CD4-positive, alpha-beta memory T cell (primary cell): ENCODE results near the gene TPD52L2. TPM values are rescaled to one million over a fixed set of nuclear protein-coding genes. Genes with fewer than 3 reads are reported as not detected.

Experiments used
- CTCF ChIA-PET: fragments of 350-600 bp; sonication (Branson Sonifier 250); formaldehyde crosslinking; loops from one replicate; lab custom pipeline; 2021; ENCODE audit warnings: inconsistent platforms; ENCODE audit not compliant: partially characterized antibody; lab: Charles Lee
- POLR2A ChIA-PET: fragments of 350-600 bp; sonication (Branson Sonifier 250); formaldehyde crosslinking; loops from one replicate; lab custom pipeline; 2021; ENCODE audit not compliant: partially characterized antibody; lab: Charles Lee
- DNase-seq, 5 donors: peaks; one replicate each; pipeline versions ENCODE4 v3.0.0 to v3.0.0-alpha.2; 2020 to 2022; ENCODE audit warnings: mixed read lengths in 1 of 5
- H3K27ac ChIP-seq: one replicate; pipeline ENCODE4 v1.7.0; 2013; ENCODE audit warnings: low read depth, low read length
- H3K27me3 ChIP-seq: 2 replicates; pipeline ENCODE4 v1.7.0; 2013; ENCODE audit warnings: mild to moderate bottlenecking, low read length, moderate library complexity; ENCODE audit not compliant: insufficient read depth
- H3K36me3 ChIP-seq: 2 replicates; pipeline ENCODE4 v1.7.0; 2013; ENCODE audit warnings: mild to moderate bottlenecking, low read length, moderate library complexity; ENCODE audit not compliant: insufficient read depth
- H3K4me1 ChIP-seq: 2 replicates; pipeline ENCODE4 v1.7.0; 2013; ENCODE audit warnings: mild to moderate bottlenecking, low read length, moderate library complexity; ENCODE audit not compliant: insufficient read depth
- H3K4me3 ChIP-seq, 2 donors: one replicate each; pipeline ENCODE4 v1.7.0; 2013; ENCODE audit warnings: low read length in 2 of 2, mild to moderate bottlenecking in 1 of 2
- H3K9me3 ChIP-seq, 2 donors: one replicate each; pipeline ENCODE4 v1.7.0; 2013; ENCODE audit warnings: low read length in 2 of 2, control low read depth in 1 of 2; ENCODE audit not compliant: control insufficient read depth in 1 of 2
- H3K27ac Mint-ChIP-seq, 7 donors: one replicate each; pipeline ENCODE4 v1.8.0; 2020 to 2021; ENCODE audit warnings: mixed read lengths in 7 of 7, mild to moderate bottlenecking in 6 of 7, inconsistent platforms in 3 of 7, moderate library complexity in 3 of 7
- H3K27me3 Mint-ChIP-seq, 2 donors: one replicate each; pipeline ENCODE4 v1.8.0; 2020 to 2021; ENCODE audit warnings: mixed read lengths in 2 of 2
- H3K36me3 Mint-ChIP-seq, 2 donors: one replicate each; pipeline ENCODE4 v1.8.0; 2020 to 2021; ENCODE audit warnings: mixed read lengths in 2 of 2, inconsistent platforms in 1 of 2, mild to moderate bottlenecking in 1 of 2
- H3K4me1 Mint-ChIP-seq, 4 donors: one replicate each; pipeline ENCODE4 v1.8.0; 2020 to 2021; ENCODE audit warnings: mixed read lengths in 4 of 4, mild to moderate bottlenecking in 1 of 4
- H3K4me3 Mint-ChIP-seq, 8 donors: one replicate each; pipeline ENCODE4 v1.8.0; 2020 to 2021; ENCODE audit warnings: mixed read lengths in 8 of 8, mild to moderate bottlenecking in 7 of 8, moderate library complexity in 6 of 8, inconsistent platforms in 3 of 8
- H3K9me3 Mint-ChIP-seq, 8 donors: one replicate each; pipeline ENCODE4 v1.8.0; 2020 to 2021; ENCODE audit warnings: mixed read lengths in 8 of 8, mild to moderate bottlenecking in 5 of 8, inconsistent platforms in 3 of 8, moderate library complexity in 1 of 8
- intact Hi-C: fragments of 100-400 bp; cut with micrococcal nuclease; formaldehyde crosslinking; loops from one replicate; pipeline ENCODE4 v1.15.1; 2023
- polyA plus RNA-seq, 2 donors: library from polyadenylated mRNA; unstranded; fragments of 300-500 nt; fragmentation: Illumina TruSeq; gene quantifications; one replicate each; pipeline ENCODE4 v1.2.3, GENCODE V29; 2021
- total RNA-seq, 2 experiments: library from RNA; stranded (reverse); gene quantifications; one replicate each; pipeline ENCODE4 v1.2.3, GENCODE V29; 2021

The TPD52L2 gene
- total and polyA plus RNA-seq, 4 experiments from 2014 or later, result 44.4 to 76.1 (median 55.6) TPM

DNA sequence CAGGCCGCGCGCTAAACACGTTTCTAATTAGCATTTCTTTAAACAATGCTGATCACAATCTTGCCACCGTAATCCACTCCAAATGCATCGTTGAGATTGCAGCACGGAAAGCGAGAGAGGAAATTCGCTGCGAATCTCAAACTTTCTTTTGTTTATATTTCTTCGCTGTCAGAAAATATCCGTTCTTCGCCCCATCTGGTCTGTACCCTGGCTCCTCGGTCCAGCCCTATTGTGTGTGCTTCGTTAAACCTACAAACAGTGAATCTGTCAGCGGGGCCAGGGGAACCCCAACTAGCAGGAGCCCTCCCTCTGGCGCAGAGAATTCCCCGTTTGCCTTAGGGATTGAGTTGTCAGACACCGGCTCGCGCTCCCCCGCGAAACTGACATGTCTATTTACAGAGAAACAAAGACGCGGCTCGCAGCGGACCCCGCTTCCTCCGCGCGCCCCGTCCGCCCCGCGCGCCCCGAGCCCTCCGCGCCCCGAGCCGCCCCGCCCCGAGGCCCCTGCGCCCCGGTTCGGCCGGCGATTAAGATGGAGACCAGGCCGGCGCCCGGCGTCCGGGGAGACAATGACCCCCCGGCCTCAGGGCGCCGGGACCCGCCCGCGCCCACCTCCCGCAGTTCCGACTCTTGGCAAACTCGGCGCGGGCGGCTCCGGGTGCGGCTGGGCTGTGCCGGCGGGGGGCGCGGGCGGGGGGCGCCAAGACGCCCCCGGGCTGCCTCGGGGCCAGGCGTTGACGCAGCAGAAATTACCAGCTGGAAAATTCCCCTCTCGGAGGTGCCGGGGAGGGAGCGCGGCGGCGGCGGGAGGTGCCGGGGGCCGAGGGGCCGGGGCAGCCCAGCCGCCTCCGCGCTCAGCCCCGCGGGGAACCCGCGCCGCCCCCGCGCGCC is 34.9 kb upstream of the TPD52L2 start:
- Histone ChIP-seq H3K4me1 (peaks cover 10% of the 10 kb centered on the region), H3K27ac (no peak overlapping the region), H3K36me3 (no peaks in the 10 kb centered on the region), H3K9me3 (no peaks in the 10 kb centered on the region), H3K4me3 (peak overlapping the region in 1 of 2 donors; percentile 57), H3K27me3 (peaks cover 31% of the 10 kb centered on the region)
- CTCF ChIA-PET, result no interaction called here
- Mint-ChIP-seq H3K27me3 (peaks cover 34 to 36% of the 10 kb centered on the region in 2 donors), H3K36me3 (peaks cover 2 to 4% of the 10 kb centered on the region in 2 donors), H3K4me1 (peaks cover 8 to 11% (median 10%) of the 10 kb centered on the region in 4 donors), H3K4me3 (peak overlapping the region; percentile 84 to 93 (median 90)), H3K9me3 (peaks cover 0 to 3% (median 0%) of the 10 kb centered on the region in 8 donors), H3K27ac (peak overlapping the region in 3 of 7 donors; percentile 1 to 67 (median 63))
- POLR2A ChIA-PET, result no interaction called here
- DNase-seq, result peak in 3 of 5 donors; percentile 7 to 27 (median 13)
- intact Hi-C loops, result no loop called here

DNA sequence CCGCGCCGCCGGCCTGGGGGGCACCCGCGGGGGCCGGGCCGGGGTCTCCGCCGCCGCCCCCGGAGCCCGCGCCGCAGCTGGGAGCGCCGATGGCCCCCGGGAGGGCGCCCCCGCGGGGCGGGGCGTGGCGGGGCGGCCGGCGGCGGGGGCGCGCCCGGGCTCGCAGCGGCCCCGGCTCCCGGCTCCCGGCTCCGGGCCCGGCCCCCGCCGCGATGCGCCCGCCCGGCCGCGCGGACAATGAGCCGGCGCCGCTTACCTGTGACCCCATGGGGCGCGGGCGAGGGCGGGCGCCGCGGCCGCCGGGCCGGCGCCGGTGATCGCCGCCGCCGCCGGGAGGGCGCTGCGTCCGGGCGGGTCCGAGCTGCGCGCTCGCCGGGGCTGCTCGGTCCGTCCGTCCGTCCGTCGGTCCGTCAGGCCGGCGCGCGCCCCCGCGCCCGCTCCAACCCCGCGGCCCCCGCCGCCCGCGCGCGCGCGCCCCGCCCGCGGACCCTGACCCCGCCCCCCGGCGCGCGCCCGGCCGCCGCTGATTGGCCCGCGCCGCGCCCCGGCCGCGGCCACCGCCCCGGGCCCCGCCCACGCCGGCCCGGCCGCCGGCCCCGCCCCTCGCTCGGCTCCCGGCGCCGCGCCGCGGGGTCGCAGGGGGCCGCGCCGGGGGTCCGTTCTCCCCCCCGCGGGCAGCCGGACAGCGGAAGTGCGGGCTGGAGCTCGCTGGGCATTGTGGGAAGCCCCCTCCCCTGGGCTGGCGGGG is 34.1 kb upstream of the TPD52L2 start, which contains the start of gene ZBTB46:
TSS of gene ZBTB46 (minus strand) at position 424 of the 748 bp plus-strand sequence. CDS start 40,507 bp downstream, outside the sequence.
- Mint-ChIP-seq H3K27ac (peak within 1 kb of the TSS in 2 of 7 donors; percentile 63 to 67), H3K4me3 (peak within 1 kb of the TSS; percentile 84 to 93 (median 90)), H3K9me3 (peaks cover 0 to 3% (median 0%) of the 10 kb centered on the region in 8 donors), H3K27me3 (peaks cover 27 to 30% of the 10 kb centered on the region in 2 donors), H3K36me3 (peaks cover 2 to 4% of the 10 kb centered on the region in 2 donors), H3K4me1 (peaks cover 8 to 11% (median 10%) of the 10 kb centered on the region in 4 donors)
- Histone ChIP-seq H3K27me3 (peaks cover 25% of the 10 kb centered on the region), H3K4me3 (peak within 1 kb of the TSS in 1 of 2 donors; percentile 57), H3K9me3 (no peaks in the 10 kb centered on the region), H3K4me1 (peaks cover 10% of the 10 kb centered on the region), H3K36me3 (no peaks in the 10 kb centered on the region), H3K27ac (no peak within 1 kb of the TSS)
- ChIA-PET CTCF (no interaction called here), POLR2A (no interaction called here)
- intact Hi-C loops, result no loop called here
- DNase-seq, result no peak

DNA sequence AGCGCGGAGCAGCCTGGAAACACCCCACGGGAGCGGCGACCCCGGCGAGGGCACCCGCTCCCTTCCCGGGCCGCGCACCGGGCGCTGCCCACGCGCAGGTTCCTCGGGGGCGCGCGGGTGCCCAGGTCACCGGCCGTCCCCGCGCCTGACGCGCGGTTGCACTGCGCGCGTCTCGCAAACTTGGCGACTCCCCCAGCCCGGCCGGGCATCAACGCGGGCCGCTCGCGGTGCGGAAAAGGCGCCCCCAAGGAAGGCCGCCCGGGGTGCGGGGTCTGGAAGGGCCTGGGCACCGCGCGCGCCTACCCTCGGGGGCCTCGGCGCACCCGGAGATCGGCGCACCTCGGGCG is 33.5 kb upstream of the TPD52L2 start:
- DNase-seq, result no peak
- peaks cover 23% of the 10 kb centered on the region for H3K27me3 ChIP-seq
- H3K9me3 Mint-ChIP-seq, result peaks cover 0 to 3% (median 0%) of the 10 kb centered on the region in 8 donors
- no peak overlapping the region for H3K4me3 ChIP-seq
- H3K27me3 Mint-ChIP-seq, result peaks cover 23 to 26% of the 10 kb centered on the region in 2 donors
- H3K4me3 Mint-ChIP-seq, result no peak overlapping the region
- H3K36me3 ChIP-seq, result no peaks in the 10 kb centered on the region
- no peak overlapping the region for H3K27ac ChIP-seq
- ChIA-PET POLR2A (no interaction called here), CTCF (no interaction called here)
- H3K9me3 ChIP-seq, result no peaks in the 10 kb centered on the region
- peaks cover 2 to 4% of the 10 kb centered on the region in 2 donors for H3K36me3 Mint-ChIP-seq
- H3K4me1 ChIP-seq, result peaks cover 10% of the 10 kb centered on the region
- H3K4me1 Mint-ChIP-seq, result peaks cover 8 to 11% (median 10%) of the 10 kb centered on the region in 4 donors
- H3K27ac Mint-ChIP-seq, result no peak overlapping the region
- intact Hi-C loops, result no loop called here

DNA sequence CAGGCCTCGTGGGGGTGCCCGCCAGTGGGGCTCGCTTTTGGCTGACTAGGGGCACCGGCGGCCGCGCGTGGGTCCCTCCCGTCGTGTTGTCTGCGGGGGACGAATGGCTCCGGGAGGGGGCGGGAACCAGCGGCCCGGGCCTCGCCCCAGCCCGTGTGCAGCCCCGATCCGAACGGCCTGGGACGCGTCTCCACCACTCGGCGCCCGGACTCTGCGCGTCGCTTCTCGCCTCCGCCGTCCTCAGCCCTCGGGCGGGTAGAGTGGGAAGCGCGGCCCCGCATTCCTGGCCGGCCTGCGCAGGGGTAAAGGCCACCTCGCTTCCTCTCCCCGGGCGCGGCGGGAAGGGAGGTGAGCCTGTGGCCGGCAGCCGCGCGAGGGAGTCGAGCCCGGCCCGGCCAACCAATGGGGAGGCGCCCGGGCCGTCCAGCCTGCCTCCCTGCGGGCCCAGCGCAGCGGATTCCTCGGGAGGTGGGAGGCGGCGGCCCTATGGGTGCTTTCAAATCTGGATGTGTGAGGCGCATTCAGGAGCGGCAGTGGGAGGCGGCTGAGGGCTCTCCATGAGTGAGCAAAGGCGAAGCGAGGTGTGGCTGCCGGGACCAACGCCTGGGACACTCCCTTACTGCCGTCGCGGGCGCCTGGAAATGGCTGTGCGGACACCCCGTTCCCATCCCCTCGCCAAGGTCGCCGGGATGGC is 32.9 kb upstream of the TPD52L2 start:
- H3K27me3 ChIP-seq, result peaks cover 18% of the 10 kb centered on the region
- no peaks in the 10 kb centered on the region for H3K36me3 ChIP-seq
- intact Hi-C loops, result no loop called here
- Mint-ChIP-seq H3K9me3 (peaks cover 0 to 3% (median 0%) of the 10 kb centered on the region in 8 donors), H3K4me3 (peak overlapping the region in 2 of 8 donors; percentile 54 to 62), H3K36me3 (peaks cover 2 to 4% of the 10 kb centered on the region in 2 donors), H3K27ac (no peak overlapping the region), H3K4me1 (peaks cover 8 to 11% (median 10%) of the 10 kb centered on the region in 4 donors), H3K27me3 (peaks cover 18 to 22% of the 10 kb centered on the region in 2 donors)
- POLR2A ChIA-PET, result no interaction called here
- no peak overlapping the region for H3K4me3 ChIP-seq
- H3K9me3 ChIP-seq, result no peaks in the 10 kb centered on the region
- H3K4me1 ChIP-seq, result peaks cover 10% of the 10 kb centered on the region
- no peak overlapping the region for H3K27ac ChIP-seq
- CTCF ChIA-PET, result no interaction called here
- DNase-seq, result no peak

GRCh38 chr20:63833776-63834490 is 31.1 kb upstream of the TPD52L2 start:
- no peak for DNase-seq
- peaks cover 9 to 15% (median 10%) of the 10 kb centered on the region in 4 donors for H3K4me1 Mint-ChIP-seq
- H3K27me3 Mint-ChIP-seq, result peaks cover 10 to 17% of the 10 kb centered on the region in 2 donors
- Histone ChIP-seq H3K27me3 (peaks cover 12% of the 10 kb centered on the region), H3K36me3 (no peaks in the 10 kb centered on the region), H3K4me3 (no peak overlapping the region), H3K27ac (no peak overlapping the region), H3K4me1 (peaks cover 10% of the 10 kb centered on the region), H3K9me3 (no peaks in the 10 kb centered on the region)
- CTCF ChIA-PET, result no interaction called here
- H3K36me3 Mint-ChIP-seq, result peaks cover 2 to 4% of the 10 kb centered on the region in 2 donors
- peaks cover 0 to 3% (median 0%) of the 10 kb centered on the region in 8 donors for H3K9me3 Mint-ChIP-seq
- POLR2A ChIA-PET, result no interaction called here
- peak overlapping the region in 4 of 8 donors; percentile 10 to 69 (median 44) for H3K4me3 Mint-ChIP-seq
- no peak overlapping the region for H3K27ac Mint-ChIP-seq
- intact Hi-C loops, result no loop called here

- H3K9me3 Mint-ChIP-seq, result peaks cover 0 to 3% (median 0%) of the 10 kb centered on the region in 8 donors
- CTCF ChIA-PET, result no interaction called here
Measured at GRCh38 chr20:63834491-63834880, 30.6 kb upstream of the TPD52L2 start.

More at GRCh38 chr20:63834491-63834880, 30.6 kb upstream of the TPD52L2 start:
- H3K9me3 ChIP-seq, result no peaks in the 10 kb centered on the region
- Mint-ChIP-seq H3K27me3 (peaks cover 8 to 11% of the 10 kb centered on the region in 2 donors), H3K27ac (no peak overlapping the region), H3K4me3 (no peak overlapping the region), H3K36me3 (peaks cover 2 to 4% of the 10 kb centered on the region in 2 donors), H3K4me1 (peaks cover 7 to 11% (median 8%) of the 10 kb centered on the region in 4 donors)
- intact Hi-C loops, result no loop called here
- peaks cover 7% of the 10 kb centered on the region for H3K27me3 ChIP-seq
- no peak for DNase-seq
- H3K36me3 ChIP-seq, result no peaks in the 10 kb centered on the region
- POLR2A ChIA-PET, result no interaction called here
- H3K4me3 ChIP-seq, result no peak overlapping the region
- H3K27ac ChIP-seq, result no peak overlapping the region
- H3K4me1 ChIP-seq, result peaks cover 7% of the 10 kb centered on the region
